RWPE2 (cell line): ENCODE measurements around the gene ERICH6B.

Experiments used
- ATAC-seq: fragments of 200-7000 bp; cut with Tn5 transposase; 3 replicates; pipeline ENCODE4 v1.9.1; 2021; ENCODE audit warnings: low read depth
- DNase-seq: peaks from one replicate; pipeline ENCODE4 v3.0.0-alpha.2; 2020; ENCODE audit warnings: low spot score
- H3K27ac ChIP-seq: fragments of 450-650 bp; 2 replicates; pipeline ENCODE4 v1.5.1; 2017; ENCODE audit warnings: mild to moderate bottlenecking; ENCODE audit not compliant: poor library complexity, severe bottlenecking
- H3K27me3 ChIP-seq: fragments of 250-450 bp; sonication (Bioruptor Pico); 2 replicates; pipeline ENCODE4 v1.5.1; 2021; ENCODE audit warnings: mild to moderate bottlenecking, moderate library complexity; ENCODE audit not compliant: insufficient read depth, poor library complexity, severe bottlenecking
- H3K36me3 ChIP-seq: fragments of 250-450 bp; sonication (Bioruptor Pico); 2 replicates; pipeline ENCODE4 v1.5.1; 2020; ENCODE audit warnings: low read depth, mild to moderate bottlenecking, moderate library complexity
- H3K4me1 ChIP-seq: fragments of 250-450 bp; sonication (Bioruptor Pico); 2 replicates; pipeline ENCODE4 v1.5.1; 2021; ENCODE audit warnings: mild to moderate bottlenecking, moderate library complexity; ENCODE audit not compliant: insufficient read depth, poor library complexity, severe bottlenecking
- H3K4me3 ChIP-seq: fragments of 250-450 bp; sonication (Bioruptor Pico); 2 replicates; pipeline ENCODE4 v1.5.1; 2021; ENCODE audit warnings: mild to moderate bottlenecking, moderate library complexity; ENCODE audit not compliant: severe bottlenecking
- H3K9me3 ChIP-seq: fragments of 250-450 bp; sonication (Bioruptor Pico); 2 replicates; pipeline ENCODE4 v1.5.1; 2021; ENCODE audit warnings: mild to moderate bottlenecking, moderate library complexity; ENCODE audit not compliant: severe bottlenecking
- TF ChIP-seq, protein P1 (sequence below): fragments of 450-650 bp; IDR thresholded peaks from one replicate; pipeline ENCODE4 v1.5.1; 2017; ENCODE audit warnings: mild to moderate bottlenecking, moderate library complexity; ENCODE audit not compliant: poor library complexity, severe bottlenecking

Gene ERICH6B

DNA sequence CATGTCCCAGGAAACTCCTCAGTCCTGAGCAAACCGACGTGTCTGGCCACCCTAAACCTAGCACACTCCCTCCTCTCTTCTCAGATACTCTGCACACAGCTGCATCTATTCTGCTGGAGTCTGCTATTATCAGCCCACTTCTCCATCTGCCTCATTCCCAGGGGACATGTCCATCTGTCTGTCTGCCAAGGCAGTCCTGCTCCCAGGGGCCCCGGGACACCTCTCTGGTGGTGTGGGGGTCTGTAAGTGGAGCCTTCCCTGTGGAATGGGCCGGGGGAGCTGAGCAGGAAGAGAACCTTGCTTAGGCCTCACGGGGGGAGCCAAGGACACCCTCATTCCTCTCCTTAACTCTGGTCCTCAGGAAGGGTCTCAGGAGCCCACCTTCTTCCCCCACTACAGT lies 72.7 kb downstream of the ERICH6B start:
- ATAC-seq (no peak), DNase-seq (no peak)
- TF ChIP-seq, protein P1, sequence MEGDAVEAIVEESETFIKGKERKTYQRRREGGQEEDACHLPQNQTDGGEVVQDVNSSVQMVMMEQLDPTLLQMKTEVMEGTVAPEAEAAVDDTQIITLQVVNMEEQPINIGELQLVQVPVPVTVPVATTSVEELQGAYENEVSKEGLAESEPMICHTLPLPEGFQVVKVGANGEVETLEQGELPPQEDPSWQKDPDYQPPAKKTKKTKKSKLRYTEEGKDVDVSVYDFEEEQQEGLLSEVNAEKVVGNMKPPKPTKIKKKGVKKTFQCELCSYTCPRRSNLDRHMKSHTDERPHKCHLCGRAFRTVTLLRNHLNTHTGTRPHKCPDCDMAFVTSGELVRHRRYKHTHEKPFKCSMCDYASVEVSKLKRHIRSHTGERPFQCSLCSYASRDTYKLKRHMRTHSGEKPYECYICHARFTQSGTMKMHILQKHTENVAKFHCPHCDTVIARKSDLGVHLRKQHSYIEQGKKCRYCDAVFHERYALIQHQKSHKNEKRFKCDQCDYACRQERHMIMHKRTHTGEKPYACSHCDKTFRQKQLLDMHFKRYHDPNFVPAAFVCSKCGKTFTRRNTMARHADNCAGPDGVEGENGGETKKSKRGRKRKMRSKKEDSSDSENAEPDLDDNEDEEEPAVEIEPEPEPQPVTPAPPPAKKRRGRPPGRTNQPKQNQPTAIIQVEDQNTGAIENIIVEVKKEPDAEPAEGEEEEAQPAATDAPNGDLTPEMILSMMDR = no peak
- no peaks in the 10 kb centered on the region for H3K36me3 ChIP-seq
- no peaks in the 10 kb centered on the region for H3K9me3 ChIP-seq
- H3K4me1 ChIP-seq = no peaks in the 10 kb centered on the region
- no peak overlapping the region for H3K4me3 ChIP-seq
- no peaks in the 10 kb centered on the region for H3K27me3 ChIP-seq
- H3K27ac ChIP-seq = no peak overlapping the region

DNA sequence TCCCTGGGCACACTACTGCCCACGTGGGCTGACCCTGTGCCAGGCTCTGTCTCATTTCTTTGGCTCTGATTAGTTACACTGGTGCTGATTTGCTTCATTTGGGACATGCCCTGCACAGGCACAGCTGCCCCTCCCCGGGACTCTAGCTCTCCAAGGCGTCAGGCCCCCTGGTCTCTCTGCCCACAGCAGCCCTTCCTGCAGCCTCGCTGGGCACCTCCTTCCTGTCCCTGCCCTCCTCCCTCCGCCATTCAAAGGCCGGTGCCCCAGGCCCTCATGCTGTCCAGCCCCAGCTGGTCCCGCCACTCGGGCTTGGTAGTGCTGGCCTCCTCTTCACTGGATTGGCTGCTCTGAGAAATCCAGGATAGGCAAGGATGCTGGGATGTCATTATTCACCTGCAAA lies 73.1 kb downstream of the ERICH6B start:
- Histone ChIP-seq H3K4me3 (no peak overlapping the region), H3K9me3 (no peaks in the 10 kb centered on the region), H3K36me3 (no peaks in the 10 kb centered on the region), H3K27me3 (no peaks in the 10 kb centered on the region), H3K27ac (no peak overlapping the region), H3K4me1 (no peaks in the 10 kb centered on the region)
- TF ChIP-seq, protein P1 = no peak
- ATAC-seq = no peak
- no peak for DNase-seq

DNA sequence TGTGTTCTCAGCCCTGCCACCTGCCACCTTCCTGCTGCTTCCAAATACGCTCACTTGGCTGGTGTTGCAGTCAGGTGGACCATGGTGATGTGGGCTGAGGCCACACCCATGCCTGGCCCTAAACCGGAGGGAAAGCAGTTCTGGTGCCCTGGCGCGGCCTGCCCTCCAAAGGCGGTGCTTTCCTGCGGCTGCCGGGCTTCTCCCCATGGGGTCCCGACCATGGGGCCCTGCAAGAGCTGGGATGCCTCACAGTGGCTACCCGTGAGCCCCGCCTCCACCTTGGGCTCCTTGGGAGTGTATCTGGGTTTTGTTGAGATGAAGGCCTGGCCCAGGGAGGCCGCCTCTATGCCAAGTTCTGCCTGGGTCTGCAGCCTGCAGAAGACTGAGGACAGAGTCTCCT lies 73.7 kb downstream of the ERICH6B start:
- no peak overlapping the region for H3K4me3 ChIP-seq
- no peak for ATAC-seq

DNA sequence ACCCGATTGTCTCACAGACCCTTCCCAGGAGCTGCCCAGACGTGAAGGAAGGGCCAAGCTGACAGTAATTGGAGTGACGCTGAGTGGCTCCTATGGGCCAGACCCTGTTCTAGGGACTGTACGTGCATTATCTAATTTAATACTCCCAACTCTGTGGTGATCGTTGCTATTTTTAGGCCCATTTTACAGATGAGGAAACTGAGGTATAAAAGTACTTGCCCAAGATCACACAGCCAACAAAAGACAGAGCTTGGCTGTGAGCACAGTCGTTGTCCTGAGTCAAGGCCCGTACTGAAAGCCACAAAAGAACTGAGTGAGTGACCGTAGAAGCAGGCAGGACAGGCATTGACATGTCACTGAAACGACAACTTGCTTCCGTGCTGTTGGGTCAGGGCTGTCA lies 74.7 kb downstream of the ERICH6B start:
- ATAC-seq (no peak), DNase-seq (no peak)
- Histone ChIP-seq H3K27ac (no peak overlapping the region), H3K36me3 (peaks cover 12% of the 10 kb centered on the region), H3K9me3 (no peaks in the 10 kb centered on the region), H3K27me3 (no peaks in the 10 kb centered on the region), H3K4me3 (no peak overlapping the region), H3K4me1 (no peaks in the 10 kb centered on the region)
- TF ChIP-seq, protein P1 = no peak

More for the DNA sequence above, 73.7 kb downstream of the ERICH6B start:
- no peaks in the 10 kb centered on the region for H3K27me3 ChIP-seq
- DNase-seq = no peak
- peaks cover 3% of the 10 kb centered on the region; the same call in 1 of the 2 replicates for H3K36me3 ChIP-seq
- no peaks in the 10 kb centered on the region for H3K9me3 ChIP-seq
- H3K4me1 ChIP-seq = no peaks in the 10 kb centered on the region
- TF ChIP-seq, protein P1 = no peak
- no peak overlapping the region for H3K27ac ChIP-seq

DNA sequence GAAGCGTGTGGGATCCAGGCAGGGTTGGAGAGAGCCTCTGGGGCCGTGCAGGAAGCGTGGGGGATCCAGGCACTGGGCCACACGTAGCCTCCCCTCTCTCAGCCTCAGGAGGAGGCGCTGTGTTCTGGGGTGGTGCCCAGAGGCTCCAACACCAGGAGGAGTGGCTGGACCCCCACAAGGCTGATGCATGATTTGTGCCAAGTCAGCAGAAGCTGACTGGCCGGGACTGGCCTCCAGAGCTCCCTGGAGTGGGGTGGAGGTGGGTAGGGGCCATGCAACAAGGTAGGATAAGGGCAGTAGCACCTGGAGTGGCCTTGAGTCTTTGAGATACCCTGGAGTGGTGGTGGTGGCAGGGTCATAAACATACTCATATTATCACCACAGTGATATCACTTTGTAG lies 75.3 kb downstream of the ERICH6B start:
- H3K36me3 ChIP-seq = peaks cover 18% of the 10 kb centered on the region
- no peak overlapping the region for H3K27ac ChIP-seq
- no peaks in the 10 kb centered on the region for H3K27me3 ChIP-seq
- TF ChIP-seq, protein P1 = no peak
- DNase-seq (no peak), ATAC-seq (no peak)
- H3K4me3 ChIP-seq = no peak overlapping the region
- no peaks in the 10 kb centered on the region for H3K9me3 ChIP-seq
- H3K4me1 ChIP-seq = no peaks in the 10 kb centered on the region
